ENCODE data around the gene SETD1B. TPM values are rescaled to one million over a fixed set of nuclear protein-coding genes. Genes with fewer than 3 reads are reported as not detected.

SETD1B gene
- total and polyA plus RNA-seq, 12 donors = 2.1 to 27.3 (median 11.9) TPM

DNA sequence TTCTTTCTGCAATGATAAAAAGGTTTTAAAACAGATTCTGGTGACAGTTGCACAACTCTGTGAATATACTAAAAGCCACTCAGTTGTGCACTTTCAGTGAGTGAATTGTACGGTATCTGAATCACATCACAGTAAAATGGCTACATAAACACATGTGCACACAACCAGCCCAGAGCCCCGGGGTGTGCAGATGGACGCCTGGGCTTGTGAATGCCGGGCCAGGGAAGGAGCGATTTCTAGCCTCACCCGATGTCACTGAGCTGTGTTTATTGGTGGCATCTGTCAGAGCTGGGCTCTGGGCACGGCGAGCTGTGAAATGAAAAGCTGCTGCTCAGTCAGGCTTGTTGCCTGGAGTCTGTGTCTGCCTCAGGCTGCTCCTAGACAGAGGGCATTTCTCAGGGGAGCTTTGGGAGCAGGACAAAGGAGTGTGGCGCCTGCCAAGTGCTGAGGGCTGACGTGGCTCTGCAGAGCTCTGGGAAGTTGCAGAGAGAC is 36.2 kb upstream of the SETD1B start:
- 62 to 93% (median 80%) methylated on average over 7 to 10 of the region's 10 CpGs for WGBS, 4 donors
- no peak for TF ChIP-seq POLR2A (IDR thresholded peaks at IDR 0.05)
- TF ChIP-seq, protein P1, sequence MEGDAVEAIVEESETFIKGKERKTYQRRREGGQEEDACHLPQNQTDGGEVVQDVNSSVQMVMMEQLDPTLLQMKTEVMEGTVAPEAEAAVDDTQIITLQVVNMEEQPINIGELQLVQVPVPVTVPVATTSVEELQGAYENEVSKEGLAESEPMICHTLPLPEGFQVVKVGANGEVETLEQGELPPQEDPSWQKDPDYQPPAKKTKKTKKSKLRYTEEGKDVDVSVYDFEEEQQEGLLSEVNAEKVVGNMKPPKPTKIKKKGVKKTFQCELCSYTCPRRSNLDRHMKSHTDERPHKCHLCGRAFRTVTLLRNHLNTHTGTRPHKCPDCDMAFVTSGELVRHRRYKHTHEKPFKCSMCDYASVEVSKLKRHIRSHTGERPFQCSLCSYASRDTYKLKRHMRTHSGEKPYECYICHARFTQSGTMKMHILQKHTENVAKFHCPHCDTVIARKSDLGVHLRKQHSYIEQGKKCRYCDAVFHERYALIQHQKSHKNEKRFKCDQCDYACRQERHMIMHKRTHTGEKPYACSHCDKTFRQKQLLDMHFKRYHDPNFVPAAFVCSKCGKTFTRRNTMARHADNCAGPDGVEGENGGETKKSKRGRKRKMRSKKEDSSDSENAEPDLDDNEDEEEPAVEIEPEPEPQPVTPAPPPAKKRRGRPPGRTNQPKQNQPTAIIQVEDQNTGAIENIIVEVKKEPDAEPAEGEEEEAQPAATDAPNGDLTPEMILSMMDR (IDR thresholded peaks at IDR 0.05) = no peak
- H3K27ac ChIP-seq = peak overlapping the region in 2 of 5 donors; percentile 17 to 56
- no peak overlapping the region for H3K4me3 ChIP-seq
- peak in 1 of 7 donors; percentile 81 for DNase-seq
- H3K4me1 ChIP-seq (replicated peaks in 1 of 2) = peaks cover 9 to 16% of the 10 kb centered on the region in 2 donors
- H3K36me3 ChIP-seq (replicated peaks in 1 of 2) = no peaks in the 10 kb centered on the region
- H3K9me3 ChIP-seq (replicated peaks in 1 of 3) = no peaks in the 10 kb centered on the region
- intact Hi-C loops (cut with DNase I) = no loop called here
- H3K27me3 ChIP-seq = no peaks in the 10 kb centered on the region

DNA sequence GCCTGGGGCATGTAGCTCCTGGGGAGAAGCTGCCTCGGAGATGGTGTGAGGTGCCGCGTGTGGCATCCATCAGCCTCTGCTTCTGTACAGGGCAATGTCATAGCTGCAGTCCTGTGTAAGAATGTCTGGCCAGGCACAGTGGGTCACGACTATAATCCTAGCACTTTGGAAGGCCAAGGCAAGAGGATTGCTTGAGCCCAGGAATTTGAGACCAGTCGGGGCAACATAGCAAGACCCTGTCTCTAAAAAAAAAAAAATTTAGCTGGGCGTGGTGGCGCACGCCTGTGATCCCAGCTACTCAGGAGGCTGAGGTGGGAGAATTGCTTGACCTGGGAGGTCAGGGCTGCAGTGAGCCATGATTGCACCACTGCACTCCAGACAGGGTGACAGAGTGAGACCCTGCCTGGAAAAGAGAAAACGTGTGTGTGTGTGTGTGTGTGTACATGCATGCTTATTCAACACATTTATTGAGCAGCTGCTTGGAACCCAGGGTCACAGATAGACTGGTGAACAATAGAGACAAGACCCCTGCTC is 34.4 kb upstream of the SETD1B start:
- WGBS, 4 donors = 84 to 91% (median 85%) methylated on average over 9 of the region's 9 CpGs
- H3K36me3 ChIP-seq (replicated peaks in 1 of 2) = no peaks in the 10 kb centered on the region

DNA sequence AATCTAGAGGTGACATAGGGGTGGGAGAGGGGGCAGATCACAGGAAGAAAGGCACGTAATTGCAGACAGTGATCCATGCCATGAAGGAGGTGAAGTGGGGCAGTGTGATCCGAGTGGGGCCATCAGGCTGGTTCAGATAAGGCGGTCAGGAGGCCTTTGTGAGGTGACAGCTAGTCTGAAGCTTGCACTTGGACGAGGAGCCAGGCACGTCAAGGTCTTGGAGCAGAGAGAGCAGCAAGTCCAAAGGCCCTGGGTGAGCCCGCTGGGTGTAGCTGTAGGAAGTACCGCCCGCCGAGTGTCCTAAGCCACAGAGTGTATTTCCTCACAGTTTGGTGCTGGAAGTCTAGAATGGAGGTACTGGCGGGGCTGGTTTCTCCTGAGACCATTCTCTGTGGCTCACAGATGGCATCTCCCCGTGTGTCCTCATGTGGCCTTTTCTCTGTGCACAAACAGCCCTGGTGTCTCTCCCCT is 33.9 kb upstream of the SETD1B start:
- 39 to 65% (median 51%) methylated on average over 8 to 11 of the region's 11 CpGs for WGBS, 4 donors
- Histone ChIP-seq H3K27ac (peak overlapping the region in 2 of 5 donors; percentile 43 to 56), H3K27me3 (no peaks in the 10 kb centered on the region), H3K36me3 (replicated peaks in 1 of 2) (no peaks in the 10 kb centered on the region), H3K4me1 (replicated peaks in 1 of 2) (peaks cover 9 to 22% of the 10 kb centered on the region in 2 donors), H3K9me3 (replicated peaks in 1 of 3) (no peaks in the 10 kb centered on the region), H3K4me3 (no peak overlapping the region)
- intact Hi-C loops (cut with DNase I) = no loop called here
- peak; percentile 68 to 92 (median 80) for DNase-seq
- peak in 1 of 2 donors; percentile 43 for TF ChIP-seq POLR2A (IDR thresholded peaks at IDR 0.05)
- TF ChIP-seq, protein P1 (IDR thresholded peaks at IDR 0.05) = no peak

More for the DNA sequence above, 34.4 kb upstream of the SETD1B start:
- Histone ChIP-seq H3K9me3 (replicated peaks in 1 of 3) (no peaks in the 10 kb centered on the region), H3K4me1 (replicated peaks in 1 of 2) (peaks cover 9 to 22% of the 10 kb centered on the region in 2 donors), H3K27me3 (no peaks in the 10 kb centered on the region), H3K4me3 (no peak overlapping the region), H3K27ac (peak overlapping the region in 2 of 5 donors; percentile 43 to 56)
- no peak for TF ChIP-seq POLR2A (IDR thresholded peaks at IDR 0.05)
- TF ChIP-seq, protein P1 (IDR thresholded peaks at IDR 0.05) = no peak
- peak in 1 of 7 donors; percentile 26 for DNase-seq
- intact Hi-C loops (cut with DNase I) = no loop called here

DNA sequence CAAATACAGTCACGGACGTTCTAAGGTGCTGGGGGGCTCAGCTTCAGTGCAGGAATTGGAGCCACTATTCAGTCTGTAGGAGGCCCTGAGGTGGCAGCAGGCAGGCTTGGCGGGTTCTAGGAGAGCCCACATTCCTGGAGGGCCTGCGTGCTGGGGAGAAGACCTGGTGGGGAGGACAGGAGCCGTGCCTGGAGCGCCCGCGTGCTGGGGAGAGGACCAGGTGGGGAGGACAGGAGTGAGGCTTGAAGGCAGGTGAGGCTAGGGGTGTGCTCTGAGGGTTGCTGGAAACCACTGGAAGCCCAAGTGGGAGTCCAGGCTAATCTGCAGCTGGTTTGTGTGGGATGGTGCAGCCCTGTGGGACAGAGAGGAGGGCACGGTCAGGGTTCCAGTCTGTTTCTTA is 33.4 kb upstream of the SETD1B start:
- Histone ChIP-seq H3K27me3 (no peaks in the 10 kb centered on the region), H3K9me3 (replicated peaks in 1 of 3) (no peaks in the 10 kb centered on the region), H3K36me3 (replicated peaks in 1 of 2) (no peaks in the 10 kb centered on the region), H3K4me1 (replicated peaks in 1 of 2) (peaks cover 9 to 22% of the 10 kb centered on the region in 2 donors), H3K4me3 (no peak overlapping the region), H3K27ac (peak overlapping the region in 2 of 5 donors; percentile 43 to 56)
- TF ChIP-seq, protein P1 (IDR thresholded peaks at IDR 0.05) = no peak
- TF ChIP-seq POLR2A (IDR thresholded peaks at IDR 0.05) = no peak
- 71 to 92% (median 81%) methylated on average over 8 to 9 of the region's 9 CpGs for WGBS, 4 donors
- DNase-seq = no peak
- intact Hi-C loops (cut with DNase I) = no loop called here

Measured in adrenal gland (tissue), 12 donors.